ENCODE data around the gene KCNQ5. TPM values are rescaled to one million over a fixed set of nuclear protein-coding genes. Genes with fewer than 3 reads are reported as not detected.

KCNQ5 gene
- total RNA-seq, 1 experiment from 2014 or later = 0.07 TPM

GRCh38 chr6:72890233-72890632, 268.4 kb downstream of the KCNQ5 start:
- Mint-ChIP-seq H3K27me3 (ENCODE audit: low read depth) (no peaks in the 10 kb centered on the region), H3K9me3 (peaks cover 8 to 11% of the 10 kb centered on the region in 2 experiments), H3K4me3 (no peak overlapping the region), H3K4me1 (no peaks in the 10 kb centered on the region), H3K36me3 (ENCODE audit: insufficient read depth in 1 of 3, low read depth in 3 of 3) (0 out of 7 replicates have a peak, but pooled peaks cover 0 to 8% (median 2%) of the 10 kb centered on the region in 3 experiments), H3K27ac (no peak overlapping the region; a peak in 1 of 7 replicates)
- no peak overlapping the region for H3K23ac ChIP-seq (ENCODE audit: insufficient read length, low read depth, low read length)
- H3K23me2 ChIP-seq (ENCODE audit: insufficient read length, low read depth, low read length, poor library complexity, severe bottlenecking) = no peaks in the 10 kb centered on the region
- no peaks in the 10 kb centered on the region for H3K4me1 ChIP-seq (ENCODE audit: insufficient read depth, low read length)
- no peak overlapping the region for H3K56ac ChIP-seq (ENCODE audit: insufficient read length, low read depth, low read length)
- H3K18ac ChIP-seq (ENCODE audit: insufficient read length, low read depth, low read length) = no peak overlapping the region
- H3K4me2 ChIP-seq (ENCODE audit: insufficient read depth, insufficient read length, low read length) = no peak overlapping the region
- H3K4ac ChIP-seq (ENCODE audit: low read depth, low read length) = no peak overlapping the region
- DNase-seq = no peak
- H3K9ac ChIP-seq (ENCODE audit: extremely low read depth, insufficient read length, low read length) = no peak overlapping the region
- WGBS (ENCODE audit: extremely low coverage, insufficient read length, low lambda C conversion rate) = no CpG with 5 or more reads among the region's 1 CpG
- H4K91ac ChIP-seq (ENCODE audit: insufficient read length, low read depth, low read length) = no peak overlapping the region
- no peak overlapping the region for H3K14ac ChIP-seq (ENCODE audit: insufficient read depth, low read length)
- no peak overlapping the region for H2BK5ac ChIP-seq (ENCODE audit: insufficient read length, low read length)
- no peaks in the 10 kb centered on the region for H3K27me3 ChIP-seq (ENCODE audit: insufficient read depth, low read length)
- no peaks in the 10 kb centered on the region for H3K79me1 ChIP-seq (ENCODE audit: insufficient read depth, low read depth, low read length, poor library complexity, severe bottlenecking)
- H2BK20ac ChIP-seq (ENCODE audit: low read depth, low read length, poor library complexity, severe bottlenecking) = no peak overlapping the region
- H3K27ac ChIP-seq (ENCODE audit: insufficient read length, low read depth, low read length) = no peak overlapping the region
- H2BK15ac ChIP-seq (ENCODE audit: low read depth, low read length) = no peak overlapping the region
- no peaks in the 10 kb centered on the region for H3K9me3 ChIP-seq (ENCODE audit: control insufficient read depth, low read depth, low read length)
- no peak overlapping the region for H4K5ac ChIP-seq (ENCODE audit: insufficient read length, low read depth, low read length)
- no peak overlapping the region for H4K8ac ChIP-seq (replicated peaks; ENCODE audit: insufficient read length, low read depth, low read length)
- no peaks in the 10 kb centered on the region for H3K79me2 ChIP-seq (ENCODE audit: insufficient read depth, low read length)
- no peak overlapping the region for H2BK120ac ChIP-seq (ENCODE audit: low read depth, low read length, poor library complexity, severe bottlenecking)
- H2BK12ac ChIP-seq (ENCODE audit: insufficient read length, low read depth, low read length) = no peak overlapping the region
- no peak overlapping the region for H3T11ph ChIP-seq (ENCODE audit: low read length)
- H2AFZ ChIP-seq (ENCODE audit: low read length) = no peak overlapping the region
- no peaks in the 10 kb centered on the region for H4K20me1 ChIP-seq (ENCODE audit: control insufficient read depth, insufficient read depth, insufficient read length)
- no peak overlapping the region for H2AK5ac ChIP-seq (ENCODE audit: insufficient read length, low read length)
- TF ChIP-seq CTCF (conservative IDR thresholded peaks at IDR 0.05) = no peak

All from H9 (cell line).